Lung (tissue), 12 donors: ENCODE measurements around the gene TMEM141. TPM values are rescaled to one million over a fixed set of nuclear protein-coding genes. Genes with fewer than 3 reads are reported as not detected.
"Not testable (repeated sequence)": the region's sequence is repeated elsewhere in the genome, so short reads cannot be mapped to it uniquely, and the experiment has no call there.

Experiments used
- ATAC-seq: fragments of 200-7000 bp; cut with Tn5 transposase; one replicate; pipeline ENCODE4 v1.9.1; 2020; ENCODE audit warnings: moderate number of reproducible peaks; ENCODE audit not compliant: insufficient read depth, low FRiP score
- DNase-seq, 3 donors: peaks; one replicate each; pipeline ENCODE4 v3.0.0-alpha.2; 2013 to 2017
- H3K27ac ChIP-seq, 2 donors: one replicate each; pipeline ENCODE4 v1.5.1; 2013; ENCODE audit warnings: mild to moderate bottlenecking in 2 of 2, moderate library complexity in 2 of 2, control low read depth in 1 of 2, inconsistent platforms in 1 of 2, low read depth in 1 of 2, low read length in 1 of 2
- H3K27me3 ChIP-seq, 3 donors: one replicate each; pipeline ENCODE4 v1.5.1; 2013; ENCODE audit warnings: low read length in 2 of 3; ENCODE audit not compliant: control insufficient read depth in 3 of 3, insufficient read depth in 3 of 3
- H3K36me3 ChIP-seq, 4 donors: one replicate each; pipeline ENCODE4 v1.5.1; 2013; ENCODE audit warnings: low read length in 4 of 4, mild to moderate bottlenecking in 1 of 4, moderate library complexity in 1 of 4; ENCODE audit not compliant: control insufficient read depth in 4 of 4, insufficient read depth in 4 of 4
- H3K4me1 ChIP-seq, 5 donors: one replicate each; pipeline ENCODE4 v1.5.1; 2013; ENCODE audit warnings: low read length in 5 of 5, mild to moderate bottlenecking in 2 of 5, moderate library complexity in 1 of 5; ENCODE audit not compliant: control insufficient read depth in 5 of 5, insufficient read depth in 5 of 5
- H3K4me3 ChIP-seq: one replicate; pipeline ENCODE4 v1.5.1; 2013; ENCODE audit warnings: mild to moderate bottlenecking, control low read depth, moderate library complexity
- H3K9ac ChIP-seq, 2 donors: one replicate each; pipeline ENCODE4 v1.5.1; 2013; ENCODE audit warnings: low read length in 2 of 2, control low read depth in 1 of 2; ENCODE audit not compliant: insufficient read depth in 1 of 2
- H3K9me3 ChIP-seq, 4 donors: one replicate each; pipeline ENCODE4 v1.5.1; 2013; ENCODE audit warnings: low read length in 3 of 4, mild to moderate bottlenecking in 1 of 4, moderate library complexity in 1 of 4; ENCODE audit not compliant: control insufficient read depth in 4 of 4, insufficient read depth in 3 of 4
- WGBS, 2 donors: extraction: QIAGEN DNeasy Blood & Tissue Kit; methylation state at CpG; one replicate each; pipeline ENCODE4 v1.1.7; 2013; 5-methylcytosine and 5-hydroxymethylcytosine counted together
- polyA plus RNA-seq, 2 donors: library from polyadenylated mRNA; stranded (reverse); fragments of 200-250 nt; gene quantifications; one replicate each; pipeline ENCODE4 v1.2.1, GENCODE V29; 2013
- total RNA-seq, 2 donors: library from RNA; depleted of rRNA in 1 of 2; stranded (reverse); fragments of >200 nt in 1 of 2; gene quantifications; one replicate each; pipeline ENCODE4 v1.2.1, GENCODE V29; 2014 to 2021
- TF ChIP-seq, protein P1 (sequence below): IDR thresholded peaks from 2 replicates; pipeline ENCODE4 v1.5.1; 2012; ENCODE audit warnings: mild to moderate bottlenecking; ENCODE audit errors: control extremely low read depth, extremely low read depth
- donor health status: control.
- donor health status: control.
- donor health status: Bipolar disorder and iron deficiency.
- donor health status: healthy.
- donor health status: DM: yes; HTN: yes; CAD: no.

TMEM141 gene
- total and polyA plus RNA-seq, 4 donors: 56.5 to 177 (median 113) TPM

DNA sequence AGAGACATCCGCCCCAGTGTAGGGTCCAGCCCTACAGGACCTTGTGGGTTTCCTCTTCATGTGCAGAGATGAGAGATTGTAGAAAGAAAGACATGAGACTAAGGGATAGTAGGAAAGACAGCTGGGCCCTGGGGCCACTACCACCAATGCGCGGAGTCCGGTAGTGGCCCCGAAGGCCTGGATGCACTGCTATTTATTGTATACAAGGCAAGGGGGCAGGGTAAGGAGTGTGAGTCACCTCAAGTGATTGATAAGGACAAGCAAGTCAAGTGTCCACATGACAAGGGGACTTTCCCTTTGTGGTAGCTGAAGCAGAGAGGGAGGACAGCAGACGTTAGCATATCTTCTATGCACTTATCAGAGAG is 6.2 kb upstream of the TMEM141 start:
- Histone ChIP-seq H3K27ac (no peak overlapping the region), H3K9me3 (no peaks in the 10 kb centered on the region), H3K27me3 (no peaks in the 10 kb centered on the region), H3K9ac (no peak overlapping the region), H3K4me3 (no peak overlapping the region), H3K36me3 (no peaks in the 10 kb centered on the region), H3K4me1 (peaks cover 0 to 15% (median 0%) of the 10 kb centered on the region in 5 donors)
- TF ChIP-seq, protein P1, sequence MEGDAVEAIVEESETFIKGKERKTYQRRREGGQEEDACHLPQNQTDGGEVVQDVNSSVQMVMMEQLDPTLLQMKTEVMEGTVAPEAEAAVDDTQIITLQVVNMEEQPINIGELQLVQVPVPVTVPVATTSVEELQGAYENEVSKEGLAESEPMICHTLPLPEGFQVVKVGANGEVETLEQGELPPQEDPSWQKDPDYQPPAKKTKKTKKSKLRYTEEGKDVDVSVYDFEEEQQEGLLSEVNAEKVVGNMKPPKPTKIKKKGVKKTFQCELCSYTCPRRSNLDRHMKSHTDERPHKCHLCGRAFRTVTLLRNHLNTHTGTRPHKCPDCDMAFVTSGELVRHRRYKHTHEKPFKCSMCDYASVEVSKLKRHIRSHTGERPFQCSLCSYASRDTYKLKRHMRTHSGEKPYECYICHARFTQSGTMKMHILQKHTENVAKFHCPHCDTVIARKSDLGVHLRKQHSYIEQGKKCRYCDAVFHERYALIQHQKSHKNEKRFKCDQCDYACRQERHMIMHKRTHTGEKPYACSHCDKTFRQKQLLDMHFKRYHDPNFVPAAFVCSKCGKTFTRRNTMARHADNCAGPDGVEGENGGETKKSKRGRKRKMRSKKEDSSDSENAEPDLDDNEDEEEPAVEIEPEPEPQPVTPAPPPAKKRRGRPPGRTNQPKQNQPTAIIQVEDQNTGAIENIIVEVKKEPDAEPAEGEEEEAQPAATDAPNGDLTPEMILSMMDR: no peak
- WGBS, 2 donors: 82 to 97% methylated on average over 6 of the region's 6 CpGs
- DNase-seq: no peak
- no peak for ATAC-seq

DNA sequence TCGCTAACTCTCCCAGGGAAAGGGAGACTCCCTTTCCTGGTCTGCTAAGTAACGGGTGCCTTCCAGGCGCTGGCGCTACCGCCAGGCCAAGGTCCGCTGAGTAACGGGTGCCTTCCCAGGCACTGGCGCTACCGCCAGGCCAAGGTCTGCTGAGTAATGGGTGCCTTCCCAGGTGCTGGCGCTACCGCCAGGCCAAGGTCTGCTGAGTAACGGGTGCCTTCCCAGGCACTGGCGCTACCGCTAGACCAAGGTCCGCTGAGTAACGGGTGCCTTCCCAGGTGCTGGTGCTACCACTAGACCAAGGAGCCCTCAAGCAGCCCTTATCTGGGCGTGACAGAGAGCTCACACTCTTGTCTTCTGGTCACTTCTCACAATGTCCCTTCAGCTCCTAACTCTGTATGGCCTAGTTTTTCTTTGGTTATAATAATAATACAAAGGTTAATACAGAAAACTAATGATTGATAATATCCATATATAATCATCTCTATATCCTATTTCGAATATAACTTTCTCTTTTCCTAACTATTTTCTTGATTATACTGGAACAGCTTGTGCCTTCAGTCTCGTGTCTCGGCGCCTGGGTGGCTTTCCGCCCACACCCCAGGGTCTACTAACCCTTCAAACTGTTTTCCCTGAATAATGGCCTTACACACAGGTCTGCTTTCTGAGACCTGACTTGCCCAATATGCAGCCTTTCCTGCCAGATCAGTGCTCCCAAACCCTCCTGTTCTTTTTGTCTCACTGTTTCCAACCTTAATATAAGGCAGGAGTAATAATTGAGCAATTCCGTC is 5.4 kb upstream of the TMEM141 start:
- H3K4me1 ChIP-seq: peaks cover 0 to 15% (median 4%) of the 10 kb centered on the region in 5 donors
- H3K4me3 ChIP-seq, H3K27me3 ChIP-seq, H3K9ac ChIP-seq, DNase-seq, H3K36me3 ChIP-seq, ATAC-seq, H3K9me3 ChIP-seq, H3K27ac ChIP-seq: not testable (repeated sequence)
- WGBS, 2 donors: 89 to 90% methylated on average over 23 of the region's 23 CpGs

DNA sequence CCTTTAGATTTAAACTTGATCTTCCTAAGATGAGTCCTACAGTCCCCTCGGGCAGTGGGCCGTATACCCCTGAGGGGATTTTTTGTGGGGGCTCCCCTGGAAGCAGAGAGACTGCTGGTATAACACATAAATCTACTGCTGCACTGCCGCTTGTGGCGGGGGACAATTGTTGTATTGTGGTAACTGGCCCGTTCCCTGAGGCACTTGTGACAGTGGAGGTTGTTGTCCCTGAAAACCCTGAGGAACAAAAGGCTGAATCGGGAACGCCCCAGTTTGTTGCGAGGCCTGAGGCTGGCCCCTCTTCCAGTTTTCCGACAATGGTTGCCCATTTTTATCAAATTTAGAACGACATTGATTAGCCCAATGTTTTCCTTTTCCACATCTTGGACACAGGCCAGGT is 4.7 kb upstream of the TMEM141 start:
- 77 to 87% methylated on average over 10 of the region's 10 CpGs for WGBS, 2 donors
- no peak overlapping the region for H3K27ac ChIP-seq
- H3K4me1 ChIP-seq: peaks cover 0 to 15% (median 4%) of the 10 kb centered on the region in 5 donors
- H3K4me3 ChIP-seq: no peak overlapping the region
- no peaks in the 10 kb centered on the region for H3K36me3 ChIP-seq
- no peaks in the 10 kb centered on the region for H3K9me3 ChIP-seq
- H3K9ac ChIP-seq: no peak overlapping the region
- ATAC-seq (no peak), DNase-seq (no peak)
- H3K27me3 ChIP-seq: no peaks in the 10 kb centered on the region
- TF ChIP-seq, protein P1: no peak

DNA sequence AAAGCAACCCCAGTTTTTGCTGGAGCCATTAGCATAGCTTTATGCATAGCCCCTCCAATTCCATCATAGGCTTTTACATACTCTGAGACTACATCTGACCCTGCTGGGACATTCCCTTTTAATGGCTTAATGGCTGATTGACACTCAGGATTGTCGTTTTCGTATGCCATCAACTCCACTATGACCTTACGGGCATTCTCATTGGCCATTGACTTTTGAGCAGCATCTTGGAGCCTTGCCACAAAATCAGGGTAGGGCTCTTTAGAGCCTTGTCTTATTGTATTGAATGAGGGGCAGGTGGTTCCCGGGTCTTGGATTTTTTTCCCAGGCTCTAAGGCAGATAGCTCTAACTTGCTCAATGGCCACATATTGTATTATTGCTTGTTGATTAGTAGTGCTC is 4.2 kb upstream of the TMEM141 start:
- WGBS, 2 donors: 37 to 55% methylated on average over 4 of the region's 4 CpGs
- not testable (repeated sequence) for H3K27me3 ChIP-seq, H3K36me3 ChIP-seq, ATAC-seq, DNase-seq, H3K4me3 ChIP-seq, H3K27ac ChIP-seq, H3K9ac ChIP-seq, H3K9me3 ChIP-seq
- H3K4me1 ChIP-seq: peaks cover 0 to 17% (median 4%) of the 10 kb centered on the region in 5 donors
